SU-DHL-6 (cell line): Measurements from ENCODE around the gene MRPS27.

Experiments used
- H2AFZ ChIP-seq: fragments of 200-600 bp; sonication (generic); 2 replicates; pipeline ENCODE4 v1.6.1; 2014; ENCODE audit warnings: low read depth, mild to moderate bottlenecking, moderate library complexity, mixed read lengths, antibody characterized with exemption, low read length; ENCODE audit not compliant: severe bottlenecking
- H3F3A ChIP-seq: fragments of 200-600 bp; shearing (Covaris generic); 2 replicates; pipeline ENCODE4 v1.6.0; 2016; ENCODE audit warnings: antibody characterized with exemption, mild to moderate bottlenecking; ENCODE audit not compliant: insufficient read depth
- H3K27ac ChIP-seq: fragments of 200-600 bp; sonication (generic); 2 replicates; pipeline ENCODE4 v1.5.1; 2016; ENCODE audit warnings: low read depth, mild to moderate bottlenecking, low read length, moderate library complexity, mixed read lengths
- H3K27me3 ChIP-seq: fragments of 200-600 bp; sonication (generic), shearing (Covaris generic); 2 replicates; pipeline ENCODE4 v1.6.0; 2014; ENCODE audit warnings: mild to moderate bottlenecking, low read length
- H3K36me3 ChIP-seq: fragments of 200-600 bp; sonication (generic); 2 replicates; pipeline ENCODE4 v1.6.1; 2014; ENCODE audit warnings: mild to moderate bottlenecking, low read length, mixed read lengths
- H3K4me2 ChIP-seq: fragments of 300-600, 200-600 bp; shearing (Covaris generic), sonication (generic); 2 replicates; pipeline ENCODE4 v1.6.0; 2014; ENCODE audit warnings: low read length, low read depth, mild to moderate bottlenecking; ENCODE audit not compliant: poor library complexity, severe bottlenecking
- H3K4me3 ChIP-seq: fragments of 200-600 bp; sonication (generic); 2 replicates; pipeline ENCODE4 v1.5.1; 2014; ENCODE audit warnings: antibody characterized with exemption, low read length, mild to moderate bottlenecking, mixed read lengths; ENCODE audit not compliant: insufficient read depth, poor library complexity, severe bottlenecking
- H3K79me2 ChIP-seq: fragments of 200-600 bp; sonication (generic); 2 replicates; pipeline ENCODE4 v1.6.1; 2014; ENCODE audit warnings: mild to moderate bottlenecking, low read length, moderate library complexity; ENCODE audit not compliant: insufficient read depth
- H3K9ac ChIP-seq: fragments of 200-600 bp; sonication (generic); 2 replicates; pipeline ENCODE4 v1.7.0; 2014; ENCODE audit warnings: mild to moderate bottlenecking, low read length
- H3K9me2 ChIP-seq: fragments of 200-600 bp; sonication (generic); replicated peaks from 2 replicates; pipeline ENCODE4 v1.6.1; 2014; ENCODE audit warnings: low read length; ENCODE audit not compliant: insufficient read depth
- H3K9me3 ChIP-seq: fragments of 200-600 bp; sonication (generic); 2 replicates; pipeline ENCODE4 v1.6.1; 2014; ENCODE audit warnings: low read length, mixed read lengths; ENCODE audit not compliant: insufficient read depth
- H4K20me1 ChIP-seq: fragments of 200-600 bp; sonication (generic); 2 replicates; pipeline ENCODE4 v1.6.1; 2014; ENCODE audit warnings: low read depth, mild to moderate bottlenecking, antibody characterized with exemption, low read length, moderate library complexity, mixed read lengths
- EZH2phosphoT487 ChIP-seq: fragments of 200-600 bp; sonication (generic), shearing (Covaris generic); conservative IDR thresholded peaks from 2 replicates; pipeline ENCODE4 v1.6.1; 2018; ENCODE audit warnings: mild to moderate bottlenecking, antibody characterized with exemption, low read length, moderate library complexity, mixed read lengths
- TF ChIP-seq, protein P1 (sequence below): fragments of 200-600 bp; sonication (generic); IDR thresholded peaks from one replicate; pipeline ENCODE4 v1.5.1; 2017; ENCODE audit warnings: antibody characterized with exemption, mild to moderate bottlenecking, low read length, moderate library complexity; ENCODE audit not compliant: insufficient read depth, poor library complexity, severe bottlenecking

The MRPS27 gene

DNA sequence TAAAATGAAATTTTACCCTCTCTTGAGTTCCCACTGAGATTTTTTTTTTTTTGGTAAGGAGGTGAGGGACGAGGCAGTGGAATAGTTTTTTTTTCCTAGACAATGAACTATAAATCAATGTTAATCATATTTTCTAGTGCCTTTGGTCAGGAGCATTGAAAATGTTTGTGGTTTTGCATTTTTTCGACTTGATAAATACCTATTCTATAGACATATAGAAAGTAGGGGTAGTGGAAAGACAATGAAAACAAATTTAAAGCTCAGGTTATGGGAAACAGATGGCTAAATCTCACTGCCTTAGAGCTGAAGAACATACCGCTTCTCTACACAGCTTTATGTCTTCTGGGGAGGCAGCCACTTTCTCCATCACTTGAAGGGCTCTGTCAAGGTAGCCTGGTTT lies 94.3 kb downstream of the MRPS27 start:
- Histone ChIP-seq H3K36me3 (peaks cover 54% of the 10 kb centered on the region), H3F3A (no peaks in the 10 kb centered on the region), H3K27ac (no peak overlapping the region)

GRCh38 chr5:72224946-72225463 lies 95.0 kb downstream of the MRPS27 start:
- Histone ChIP-seq H3K4me3 (no peak overlapping the region), H3K4me2 (no peak overlapping the region), H3K9ac (no peak overlapping the region), H3K9me2 (no peaks in the 10 kb centered on the region), H3K9me3 (no peaks in the 10 kb centered on the region), H2AFZ (no peak overlapping the region), H3F3A (no peaks in the 10 kb centered on the region), H3K36me3 (peaks cover 50% of the 10 kb centered on the region), H3K79me2 (no peaks in the 10 kb centered on the region), H3K27ac (no peak overlapping the region), H4K20me1 (no peaks in the 10 kb centered on the region), H3K27me3 (no peaks in the 10 kb centered on the region)
- TF ChIP-seq EZH2phosphoT487: no peak
- TF ChIP-seq, protein P1, sequence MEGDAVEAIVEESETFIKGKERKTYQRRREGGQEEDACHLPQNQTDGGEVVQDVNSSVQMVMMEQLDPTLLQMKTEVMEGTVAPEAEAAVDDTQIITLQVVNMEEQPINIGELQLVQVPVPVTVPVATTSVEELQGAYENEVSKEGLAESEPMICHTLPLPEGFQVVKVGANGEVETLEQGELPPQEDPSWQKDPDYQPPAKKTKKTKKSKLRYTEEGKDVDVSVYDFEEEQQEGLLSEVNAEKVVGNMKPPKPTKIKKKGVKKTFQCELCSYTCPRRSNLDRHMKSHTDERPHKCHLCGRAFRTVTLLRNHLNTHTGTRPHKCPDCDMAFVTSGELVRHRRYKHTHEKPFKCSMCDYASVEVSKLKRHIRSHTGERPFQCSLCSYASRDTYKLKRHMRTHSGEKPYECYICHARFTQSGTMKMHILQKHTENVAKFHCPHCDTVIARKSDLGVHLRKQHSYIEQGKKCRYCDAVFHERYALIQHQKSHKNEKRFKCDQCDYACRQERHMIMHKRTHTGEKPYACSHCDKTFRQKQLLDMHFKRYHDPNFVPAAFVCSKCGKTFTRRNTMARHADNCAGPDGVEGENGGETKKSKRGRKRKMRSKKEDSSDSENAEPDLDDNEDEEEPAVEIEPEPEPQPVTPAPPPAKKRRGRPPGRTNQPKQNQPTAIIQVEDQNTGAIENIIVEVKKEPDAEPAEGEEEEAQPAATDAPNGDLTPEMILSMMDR: no peak

More for the DNA sequence above, 94.3 kb downstream of the MRPS27 start:
- H3K27me3 ChIP-seq: no peaks in the 10 kb centered on the region
- no peak overlapping the region for H3K4me3 ChIP-seq
- no peaks in the 10 kb centered on the region for H4K20me1 ChIP-seq
- no peak overlapping the region for H3K9ac ChIP-seq
- no peaks in the 10 kb centered on the region for H3K9me2 ChIP-seq
- no peak overlapping the region for H2AFZ ChIP-seq
- TF ChIP-seq, protein P1: no peak
- TF ChIP-seq EZH2phosphoT487: no peak
- H3K79me2 ChIP-seq: no peaks in the 10 kb centered on the region
- H3K4me2 ChIP-seq: no peak overlapping the region
- H3K9me3 ChIP-seq: no peaks in the 10 kb centered on the region

GRCh38 chr5:72223371-72223770 lies 96.7 kb downstream of the MRPS27 start:
- no peaks in the 10 kb centered on the region for H3K9me3 ChIP-seq
- H3K27me3 ChIP-seq: no peaks in the 10 kb centered on the region
- no peaks in the 10 kb centered on the region for H3F3A ChIP-seq
- peaks cover 53% of the 10 kb centered on the region for H3K36me3 ChIP-seq
- H4K20me1 ChIP-seq: no peaks in the 10 kb centered on the region
- H2AFZ ChIP-seq: no peak overlapping the region
- no peak overlapping the region for H3K27ac ChIP-seq
- no peak overlapping the region for H3K4me3 ChIP-seq
- no peak for TF ChIP-seq EZH2phosphoT487
- TF ChIP-seq, protein P1: no peak
- H3K9me2 ChIP-seq: no peaks in the 10 kb centered on the region
- no peak overlapping the region for H3K4me2 ChIP-seq
- no peaks in the 10 kb centered on the region for H3K79me2 ChIP-seq
- no peak overlapping the region for H3K9ac ChIP-seq
